Lower lobe of right lung (tissue), 2 donors: Measurements from ENCODE around the gene TUBB1. TPM values are rescaled to one million over a fixed set of nuclear protein-coding genes. Genes with fewer than 3 reads are reported as not detected.
A peak's percentile ranks its signal among the peaks of the same experiment; 100 is the strongest.
"Not testable (repeated sequence)": the region's sequence is repeated elsewhere in the genome, so short reads cannot be mapped to it uniquely, and the experiment has no call there.

Experiments
- ATAC-seq, 2 donors: fragments of 200-7000 bp; cut with Tn5 transposase; one replicate each; pipeline ENCODE4 v1.9.1; 2020 to 2022; ENCODE audit warnings: mild to moderate bottlenecking in 2 of 2, moderate library complexity in 2 of 2
- DNase-seq: peaks from one replicate; pipeline ENCODE4 v3.0.0-alpha.2; 2020
- H3K27ac ChIP-seq: fragments of 200-600 bp; one replicate; pipeline ENCODE4 v1.8.0; 2022
- H3K27me3 ChIP-seq: fragments of 200-600 bp; one replicate; pipeline ENCODE4 v1.8.0; 2022; ENCODE audit warnings: low read depth
- H3K36me3 ChIP-seq: fragments of 200-600 bp; one replicate; pipeline ENCODE4 v1.8.0; 2022; ENCODE audit warnings: mild to moderate bottlenecking
- H3K4me1 ChIP-seq: fragments of 200-600 bp; one replicate; pipeline ENCODE4 v1.8.0; 2022
- H3K4me3 ChIP-seq: fragments of 200-600 bp; one replicate; pipeline ENCODE4 v1.8.0; 2022; ENCODE audit warnings: mild to moderate bottlenecking
- H3K9me3 ChIP-seq: fragments of 200-600 bp; one replicate; pipeline ENCODE4 v1.8.0; 2022
- CTCF ChIP-seq: fragments of 200-600 bp; IDR thresholded peaks from one replicate; pipeline ENCODE4 v1.8.0; 2022; ENCODE audit warnings: antibody characterized with exemption, mild to moderate bottlenecking
- intact Hi-C: fragments of 100-400 bp; cut with DNase I; formaldehyde crosslinking; loops from one replicate; pipeline ENCODE4 v1.11.0; 2022
- total RNA-seq: library from RNA; stranded (reverse); fragmentation: NEBNext Ultra II Directional; extraction: Animal tissue kit (Norgen Biotek cat#: 25700); gene quantifications from one replicate; pipeline ENCODE4 v1.2.1, GENCODE V29; 2021
- donor health status: DM: no; HTN: yes; CAD: no; lungs with severe emphysema.

The TUBB1 gene
- total RNA-seq, 1 donor from 2014 or later = 6.5 TPM

- intact Hi-C loops = no loop called here
- no peak overlapping the region for H3K27ac ChIP-seq
- H3K27me3 ChIP-seq = no peaks in the 10 kb centered on the region
- peaks cover 42% of the 10 kb centered on the region for H3K36me3 ChIP-seq
- H3K9me3 ChIP-seq = no peaks in the 10 kb centered on the region
- H3K4me3 ChIP-seq = no peak overlapping the region
- no peak for ATAC-seq
- H3K4me1 ChIP-seq = peaks cover 32% of the 10 kb centered on the region
- no peak for TF ChIP-seq CTCF
- no peak for DNase-seq
Measured at GRCh38 chr20:59037386-59037785, 18.2 kb downstream of the TUBB1 start.

- H3K4me1 ChIP-seq = peaks cover 34% of the 10 kb centered on the region
- intact Hi-C loops = no loop called here
Measured at GRCh38 chr20:59039233-59039632, 20.0 kb downstream of the TUBB1 start.

GRCh38 chr20:59040667-59041066 is 21.4 kb downstream of the TUBB1 start:
- TF ChIP-seq CTCF = no peak
- DNase-seq = no peak
- Histone ChIP-seq H3K9me3 (no peaks in the 10 kb centered on the region), H3K27ac (no peak overlapping the region), H3K4me1 (peaks cover 34% of the 10 kb centered on the region), H3K27me3 (no peaks in the 10 kb centered on the region), H3K36me3 (peaks cover 27% of the 10 kb centered on the region), H3K4me3 (no peak overlapping the region)
- intact Hi-C loops = no loop called here
- ATAC-seq = no peak

More at GRCh38 chr20:59039233-59039632, 20.0 kb downstream of the TUBB1 start:
- no peak overlapping the region for H3K4me3 ChIP-seq
- H3K27ac ChIP-seq = no peak overlapping the region
- H3K27me3 ChIP-seq = no peaks in the 10 kb centered on the region
- no peak for DNase-seq
- no peak for ATAC-seq
- H3K9me3 ChIP-seq = no peaks in the 10 kb centered on the region
- TF ChIP-seq CTCF = no peak
- H3K36me3 ChIP-seq = peaks cover 42% of the 10 kb centered on the region

GRCh38 chr20:59041487-59041886 is 22.3 kb downstream of the TUBB1 start:
- DNase-seq, ATAC-seq, intact Hi-C loops, H3K9me3 ChIP-seq, H3K27me3 ChIP-seq: not testable (repeated sequence)
- H3K27ac ChIP-seq = peak overlapping the region; percentile 87
- H3K36me3 ChIP-seq = peaks cover 19% of the 10 kb centered on the region
- H3K4me3 ChIP-seq = peak overlapping the region; percentile 93
- peaks cover 34% of the 10 kb centered on the region for H3K4me1 ChIP-seq

- TF ChIP-seq CTCF = peak; percentile 5
- Histone ChIP-seq H3K36me3 (peaks cover 11% of the 10 kb centered on the region), H3K27ac (peak within 1 kb of the TSS; percentile 87), H3K4me1 (peaks cover 35% of the 10 kb centered on the region), H3K27me3 (no peaks in the 10 kb centered on the region), H3K9me3 (no peaks in the 10 kb centered on the region), H3K4me3 (peak within 1 kb of the TSS; percentile 93)
- intact Hi-C loops = no loop called here
- peak; percentile 60 to 64 for ATAC-seq
- no peak for DNase-seq
Measured at GRCh38 chr20:59042151-59042795, 23.0 kb downstream of the TUBB1 start, which contains the start of gene PRELID3B. Gene PRELID3B, minus strand, starts transcription at chr20:59042786. Its CDS starts 56 bp downstream, at chr20:59042730.

GRCh38 chr20:59042796-59043631 is 23.8 kb downstream of the TUBB1 start:
- H3K4me1 ChIP-seq = peaks cover 42% of the 10 kb centered on the region
- no peak for TF ChIP-seq CTCF
- H3K27ac ChIP-seq = peak overlapping the region; percentile 87
- peaks cover 4% of the 10 kb centered on the region for H3K36me3 ChIP-seq
- peak; percentile 99 for ATAC-seq
- peak overlapping the region; percentile 93 for H3K4me3 ChIP-seq
- intact Hi-C loops = no loop called here
- no peaks in the 10 kb centered on the region for H3K9me3 ChIP-seq
- no peaks in the 10 kb centered on the region for H3K27me3 ChIP-seq
- peak; percentile 97 for DNase-seq
